ACC112 (cell line): Measurements from ENCODE around the gene XYLB.
"Not testable (repeated sequence)": the region's sequence is repeated elsewhere in the genome, so short reads cannot be mapped to it uniquely, and the experiment has no call there.

Experiments
- H2AFZ ChIP-seq: fragments of 200-600 bp; sonication (generic); one replicate; pipeline ENCODE4 v1.6.0; 2017; ENCODE audit warnings: antibody characterized with exemption, low read length; ENCODE audit not compliant: unreplicated experiment
- H3K27ac ChIP-seq: fragments of 200-600 bp; sonication (generic); 2 replicates; pipeline ENCODE4 v1.5.1; 2014; ENCODE audit warnings: low read depth, mild to moderate bottlenecking, antibody characterized with exemption, low read length, moderate library complexity
- H3K27me3 ChIP-seq: fragments of 200-600 bp; sonication (generic); 2 replicates; pipeline ENCODE4 v1.6.1; 2014; ENCODE audit warnings: mild to moderate bottlenecking, antibody characterized with exemption, low read length, moderate library complexity, mixed read lengths; ENCODE audit not compliant: insufficient read depth
- H3K36me3 ChIP-seq: fragments of 200-600 bp; sonication (generic); 2 replicates; pipeline ENCODE4 v1.6.1; 2016; ENCODE audit warnings: mild to moderate bottlenecking, antibody characterized with exemption, low read length, moderate library complexity, mixed read lengths; ENCODE audit not compliant: insufficient read depth
- H3K4me1 ChIP-seq: fragments of 200-600 bp; sonication (generic); one replicate; pipeline ENCODE4 v1.6.1; 2016; ENCODE audit warnings: low read length, mixed read lengths; ENCODE audit not compliant: insufficient read depth, unreplicated experiment, control insufficient read depth
- H3K4me3 ChIP-seq: fragments of 200-600 bp; sonication (generic); 2 replicates; pipeline ENCODE4 v1.5.1; 2014; ENCODE audit warnings: mild to moderate bottlenecking, low read depth, low read length
- H3K79me2 ChIP-seq: fragments of 200-600 bp; sonication (generic); one replicate; pipeline ENCODE4 v1.6.0; 2016; ENCODE audit warnings: low read length; ENCODE audit not compliant: control insufficient read depth, unreplicated experiment, insufficient read depth

The XYLB gene

DNA sequence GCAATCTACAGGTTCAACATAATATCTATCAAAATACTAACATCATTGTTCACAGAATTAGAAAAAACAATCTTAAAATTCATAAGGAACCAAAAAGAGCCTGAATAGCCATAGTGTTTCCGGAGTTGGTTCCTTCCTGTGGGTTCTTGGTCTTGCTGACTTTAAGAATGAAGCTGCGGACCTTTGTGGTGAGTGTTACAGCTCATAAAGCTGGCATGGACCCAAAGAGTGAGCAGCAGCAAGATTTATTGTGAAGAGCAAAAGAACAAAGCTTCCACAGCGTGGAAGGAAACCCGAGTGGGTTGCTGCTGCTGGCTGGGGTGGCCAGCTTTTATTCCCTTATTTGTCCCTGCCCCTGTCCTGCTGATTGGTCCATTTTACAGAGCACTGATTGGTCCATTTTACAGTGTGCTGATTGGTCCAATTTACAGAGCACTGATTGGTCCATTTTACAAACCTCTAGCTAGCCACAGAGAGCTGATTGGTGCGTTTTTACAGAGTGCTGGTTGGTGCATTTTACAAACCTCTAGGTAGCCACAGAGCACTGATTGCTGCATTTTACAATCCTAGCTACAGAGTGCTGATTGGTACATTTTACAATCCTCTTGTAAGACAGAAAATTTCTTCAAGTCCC, 92.0 kb downstream of the XYLB start:
- H3K4me1 ChIP-seq, H3K4me3 ChIP-seq, H3K27me3 ChIP-seq, H3K27ac ChIP-seq, H3K79me2 ChIP-seq, H2AFZ ChIP-seq, H3K36me3 ChIP-seq: not testable (repeated sequence)

DNA sequence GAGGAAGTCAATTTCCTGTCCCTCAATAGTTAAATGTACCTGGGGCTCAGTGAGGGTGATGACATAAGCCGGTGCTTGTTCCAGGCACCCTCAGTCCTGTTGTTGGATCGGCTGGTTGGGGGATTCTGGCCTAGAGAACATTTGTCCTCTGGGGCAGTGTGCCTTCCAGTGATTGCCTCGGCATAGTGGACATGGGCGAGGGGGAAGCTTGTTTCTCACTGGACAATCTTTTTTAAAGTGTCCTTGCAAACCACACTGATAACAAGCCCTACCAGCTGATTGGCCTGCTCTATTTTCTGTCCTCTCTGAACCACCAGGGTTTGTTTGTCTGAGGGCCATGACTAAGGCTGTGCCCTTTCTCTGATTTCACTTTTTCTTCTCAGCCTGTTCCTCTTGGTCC, 96.6 kb downstream of the XYLB start:
- H3K36me3 ChIP-seq, H3K27ac ChIP-seq, H3K4me3 ChIP-seq, H3K79me2 ChIP-seq, H3K27me3 ChIP-seq, H2AFZ ChIP-seq, H3K4me1 ChIP-seq: not testable (repeated sequence)

DNA sequence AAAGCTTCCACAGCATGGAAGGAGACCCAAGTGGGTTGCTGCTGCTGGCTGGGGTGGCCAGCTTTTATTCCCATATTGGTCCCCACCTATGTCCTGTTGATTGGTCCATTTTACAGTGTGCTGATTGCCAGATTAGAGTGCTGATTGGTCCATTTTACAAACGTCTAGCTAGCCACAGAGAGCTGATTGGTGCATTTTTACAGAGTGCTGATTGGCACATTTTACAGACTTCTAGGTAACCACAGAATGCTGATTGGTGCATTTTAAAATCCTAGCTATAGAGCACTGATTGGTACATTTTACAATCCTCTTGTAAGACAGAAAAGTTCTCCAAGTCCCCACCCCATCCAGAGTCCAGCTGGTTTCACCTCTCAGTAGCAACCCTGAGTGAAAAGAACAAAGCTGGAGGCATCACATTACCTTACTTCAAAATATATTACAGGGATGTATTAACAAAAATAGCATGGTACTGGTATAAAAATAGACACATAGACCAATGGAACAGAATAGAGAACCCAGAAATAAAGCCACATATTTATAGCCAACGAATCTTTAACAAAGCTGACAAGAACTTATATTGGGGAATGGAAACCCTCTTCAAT, 99.6 kb downstream of the XYLB start:
- Histone ChIP-seq H3K27ac (no peak overlapping the region), H2AFZ (no peak overlapping the region), H3K36me3 (no peaks in the 10 kb centered on the region), H3K27me3 (no peaks in the 10 kb centered on the region), H3K4me1 (no peaks in the 10 kb centered on the region), H3K79me2 (no peaks in the 10 kb centered on the region), H3K4me3 (no peak overlapping the region)

DNA sequence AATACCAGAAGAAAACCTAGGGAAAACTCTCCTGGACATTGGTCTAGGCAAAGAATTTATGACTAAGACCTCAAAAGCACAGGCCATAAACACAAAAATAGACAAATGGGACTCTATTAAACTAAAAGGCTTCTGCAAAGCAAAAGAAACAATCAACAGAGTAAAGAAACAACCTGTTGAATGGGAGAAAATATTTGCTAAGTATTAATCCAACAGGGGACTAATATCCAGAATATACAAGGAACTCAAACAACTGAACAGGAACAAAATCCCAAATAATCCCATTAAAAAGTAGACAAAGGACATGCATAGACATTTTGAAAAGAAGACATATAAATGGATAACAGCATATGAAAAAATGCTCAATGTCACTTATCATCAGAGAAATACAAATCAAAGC, 100.2 kb downstream of the XYLB start:
- no peak overlapping the region for H3K4me3 ChIP-seq
- no peaks in the 10 kb centered on the region for H3K4me1 ChIP-seq
- no peak overlapping the region for H3K27ac ChIP-seq
- H2AFZ ChIP-seq = no peak overlapping the region
- H3K27me3 ChIP-seq = no peaks in the 10 kb centered on the region
- H3K79me2 ChIP-seq = no peaks in the 10 kb centered on the region
- no peaks in the 10 kb centered on the region for H3K36me3 ChIP-seq

DNA sequence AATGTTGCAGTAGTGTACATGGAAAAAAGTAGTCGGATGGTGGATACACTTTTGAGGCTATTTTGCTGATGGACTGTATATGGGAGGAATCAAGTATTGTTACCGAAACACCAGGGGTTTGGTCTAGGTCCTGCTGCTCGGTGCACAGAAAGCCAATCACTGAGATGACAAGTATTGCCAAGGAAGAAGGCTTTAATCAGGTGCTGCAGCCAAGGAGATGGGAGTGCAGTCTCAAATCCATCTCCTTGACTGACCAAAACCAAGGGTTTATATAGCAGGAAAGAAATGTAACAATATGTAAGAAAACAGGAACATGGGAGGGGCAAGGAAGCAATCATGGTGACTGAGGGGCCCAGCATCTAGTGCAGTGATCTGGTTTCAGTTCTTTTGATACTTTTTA, 104.3 kb downstream of the XYLB start:
- Histone ChIP-seq H3K4me3 (no peak overlapping the region), H3K27me3 (no peaks in the 10 kb centered on the region), H3K79me2 (no peaks in the 10 kb centered on the region), H3K36me3 (no peaks in the 10 kb centered on the region), H3K27ac (no peak overlapping the region), H3K4me1 (peaks cover 2% of the 10 kb centered on the region), H2AFZ (no peak overlapping the region)

DNA sequence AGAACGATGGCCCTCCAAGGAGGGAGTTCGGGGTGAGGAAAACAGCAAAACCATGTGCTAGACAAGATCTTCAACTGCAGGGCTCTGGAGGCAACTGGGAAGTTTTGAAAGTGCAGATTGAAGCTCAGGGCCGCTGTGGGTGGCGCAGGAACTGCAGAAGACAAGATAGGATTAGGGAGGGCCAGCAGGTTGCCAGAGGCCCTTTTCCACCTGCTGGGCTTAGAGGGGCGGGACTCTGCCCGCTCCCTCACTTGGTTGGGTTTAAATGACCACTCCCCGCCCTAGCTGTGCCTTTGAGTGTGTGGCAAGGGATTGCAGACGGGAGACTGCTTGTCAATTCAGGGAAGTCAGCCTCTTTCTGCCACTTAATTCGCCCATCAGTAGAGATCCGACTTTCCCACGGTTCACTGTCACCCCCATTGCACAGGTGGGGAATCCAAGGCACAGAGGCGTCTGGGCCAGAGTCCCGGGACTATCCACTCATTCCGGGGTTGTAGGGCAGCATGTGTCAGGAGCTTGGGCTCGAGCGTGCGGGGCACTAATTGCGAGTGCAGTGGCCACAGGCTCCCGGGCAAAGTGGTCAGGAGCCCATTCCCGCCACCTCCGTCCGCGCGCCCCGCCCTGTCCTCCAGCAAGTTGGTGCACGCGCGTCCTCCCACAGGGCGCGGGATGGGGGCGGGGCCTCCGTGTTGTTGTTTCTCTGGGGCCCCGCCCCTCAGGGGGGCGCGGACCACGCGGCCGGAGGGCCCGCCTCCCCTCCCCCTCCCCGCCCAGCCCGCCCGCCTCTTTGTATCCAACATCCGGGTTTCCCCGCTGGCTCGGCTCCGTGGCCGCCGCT, 106.7 kb downstream of the XYLB start, which contains the start of gene ACVR2B:
Gene ACVR2B (plus strand): TSS at position 816 of the 838 bp plus-strand sequence. CDS start 433 bp downstream, outside the sequence.
- peak within 1 kb of the TSS; percentile 94 for H3K4me3 ChIP-seq
- H3K27ac ChIP-seq = no peak within 1 kb of the TSS
- H3K36me3 ChIP-seq = no peaks in the 10 kb centered on the region
- H3K79me2 ChIP-seq = no peaks in the 10 kb centered on the region
- no peaks in the 10 kb centered on the region for H3K27me3 ChIP-seq
- peaks cover 4% of the 10 kb centered on the region for H3K4me1 ChIP-seq
- H2AFZ ChIP-seq = peak within 1 kb of the TSS; percentile 92

DNA sequence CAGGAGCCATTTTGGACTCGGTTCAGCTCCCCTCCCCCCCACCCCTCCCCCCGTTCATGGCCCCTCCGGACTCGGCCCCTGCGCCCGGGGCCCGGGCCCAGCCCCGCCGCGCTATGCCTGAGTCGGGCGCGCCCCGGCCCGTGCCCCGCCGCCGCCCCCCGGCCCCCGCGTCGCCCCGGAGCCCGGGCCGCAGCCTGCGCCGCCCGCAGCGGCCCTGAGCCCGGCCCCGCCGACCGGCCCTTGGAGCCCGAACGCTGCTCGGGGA, 107.3 kb downstream of the XYLB start:
- peak overlapping the region; percentile 94 for H3K4me3 ChIP-seq
- no peak overlapping the region for H3K27ac ChIP-seq
- H2AFZ ChIP-seq = peak overlapping the region; percentile 92
- H3K79me2 ChIP-seq = no peaks in the 10 kb centered on the region
- H3K27me3 ChIP-seq = no peaks in the 10 kb centered on the region
- no peaks in the 10 kb centered on the region for H3K36me3 ChIP-seq
- H3K4me1 ChIP-seq = peaks cover 5% of the 10 kb centered on the region

DNA sequence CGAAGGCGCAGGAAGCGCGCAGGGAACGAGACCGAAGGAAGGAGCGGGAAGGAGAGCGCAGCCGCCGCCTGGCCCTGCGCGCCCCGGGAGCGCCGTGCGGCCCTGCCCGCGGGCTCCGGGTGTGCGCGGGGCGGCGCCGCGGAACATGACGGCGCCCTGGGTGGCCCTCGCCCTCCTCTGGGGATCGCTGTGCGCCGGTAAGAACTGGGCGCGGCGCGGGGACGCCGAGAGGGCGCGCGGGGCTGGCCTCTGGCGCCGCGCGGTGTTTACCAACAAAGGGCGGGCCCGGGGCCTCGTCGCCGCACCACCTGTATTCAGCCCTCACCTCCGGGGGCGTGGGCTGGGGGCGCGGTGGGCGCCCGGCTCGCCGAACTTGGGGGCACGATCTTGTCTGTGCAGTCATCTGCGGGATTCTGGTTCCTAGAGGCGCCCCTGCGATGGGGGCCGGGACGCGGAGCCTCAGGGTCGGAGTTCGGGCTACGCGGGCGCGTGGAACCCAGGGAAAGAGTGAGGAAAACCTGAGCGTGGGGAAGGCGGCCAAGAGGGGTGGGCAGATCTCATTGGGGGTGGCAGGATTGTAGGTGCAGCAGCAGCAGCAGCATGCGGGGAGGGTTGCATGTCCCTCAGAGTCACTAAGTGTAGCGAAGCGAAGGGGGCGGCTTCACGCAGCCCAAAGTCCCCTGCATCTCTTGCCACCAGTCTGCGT, 107.7 kb downstream of the XYLB start:
- Histone ChIP-seq H3K4me1 (peaks cover 10% of the 10 kb centered on the region), H3K27ac (no peak overlapping the region), H3K4me3 (peak overlapping the region; percentile 94), H2AFZ (peak overlapping the region; percentile 92), H3K79me2 (no peaks in the 10 kb centered on the region), H3K27me3 (no peaks in the 10 kb centered on the region), H3K36me3 (no peaks in the 10 kb centered on the region)

DNA sequence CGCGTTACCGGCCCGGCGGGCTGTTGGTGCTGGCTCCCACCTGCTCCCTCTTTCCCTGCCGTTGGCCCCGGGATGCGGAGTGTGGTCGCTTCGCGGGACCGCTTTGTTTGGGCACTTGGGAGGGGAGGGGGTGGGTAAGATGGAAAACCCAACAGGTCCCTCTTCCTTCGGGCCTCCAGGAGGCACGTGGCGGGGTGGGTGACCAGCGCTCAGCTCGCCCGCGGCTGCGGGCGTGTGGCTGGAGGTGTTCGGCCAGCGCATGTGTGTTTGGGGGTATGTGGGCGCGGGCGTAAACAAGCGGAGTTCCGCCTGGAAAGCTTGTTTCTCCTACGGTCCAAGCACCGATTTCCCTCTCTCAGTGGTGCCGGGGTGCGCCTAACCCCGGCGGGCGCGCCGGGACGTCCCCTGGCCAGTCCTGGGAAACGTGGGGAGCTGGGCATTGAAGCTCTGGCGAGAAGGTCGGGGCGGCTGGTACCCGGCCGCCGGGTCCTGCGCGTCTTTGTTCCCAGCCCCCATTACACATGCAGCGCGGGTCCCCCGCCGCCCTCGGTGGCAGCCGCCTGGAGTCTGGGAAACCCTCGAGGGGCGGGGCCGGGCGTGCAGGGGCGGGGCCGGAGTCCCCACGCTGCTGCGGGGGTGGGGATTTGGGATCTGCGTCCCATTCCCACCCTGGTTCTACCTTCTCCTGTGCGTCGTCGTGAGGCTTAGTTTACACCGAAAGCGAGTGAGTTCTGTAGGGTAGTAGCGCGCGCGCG, 108.5 kb downstream of the XYLB start:
- Histone ChIP-seq H3K4me3 (peak overlapping the region; percentile 94), H3K4me1 (peaks cover 13% of the 10 kb centered on the region), H3K27me3 (no peaks in the 10 kb centered on the region), H3K27ac (no peak overlapping the region), H2AFZ (peak overlapping the region; percentile 92), H3K79me2 (no peaks in the 10 kb centered on the region), H3K36me3 (no peaks in the 10 kb centered on the region)
